Measurements from ENCODE around the gene HOXD1. TPM values are rescaled to one million over a fixed set of nuclear protein-coding genes. Genes with fewer than 3 reads are reported as not detected.

The HOXD1 gene
- total RNA-seq, 2 donors from 2014 or later: 4.0 to 8.3 TPM

DNA sequence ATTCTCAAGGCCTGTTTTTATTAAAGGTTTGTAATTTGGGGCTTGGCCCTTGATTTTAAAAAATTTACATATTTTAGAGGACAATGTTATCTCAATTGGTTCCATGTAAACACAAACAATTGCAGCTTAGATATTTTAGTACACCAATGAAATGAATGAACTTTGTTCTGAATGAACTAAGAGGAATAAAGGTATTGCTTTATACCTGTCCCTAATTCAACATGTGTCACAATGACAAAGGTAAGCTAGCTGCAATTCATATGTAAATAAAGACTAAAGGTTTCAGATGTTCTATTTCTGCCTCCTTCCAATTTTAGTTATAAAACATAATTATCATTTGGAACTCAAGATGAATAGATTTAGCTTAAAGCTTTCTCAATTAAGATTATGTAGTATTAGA is 11.4 kb downstream of the HOXD1 start:
- H3K4me3 ChIP-seq: no peak overlapping the region
- no peak overlapping the region for H3K9ac ChIP-seq (ENCODE audit: low read depth in 2 of 2, low read length in 2 of 2)
- no peak overlapping the region for H3K27ac ChIP-seq
- H3K27me3 ChIP-seq: no peaks in the 10 kb centered on the region
- H3K9me3 ChIP-seq: no peaks in the 10 kb centered on the region
- intact Hi-C loops (cut with DNase I): no loop called here
- no peak for DNase-seq
- H3K4me1 ChIP-seq: no peaks in the 10 kb centered on the region
- no peak for TF ChIP-seq CTCF (IDR thresholded peaks at IDR 0.05)
- no peaks in the 10 kb centered on the region for H3K36me3 ChIP-seq

GRCh38 chr2:176200971-176201370 is 12.5 kb downstream of the HOXD1 start:
- no peaks in the 10 kb centered on the region for H3K9me3 ChIP-seq
- intact Hi-C loops (cut with DNase I): no loop called here
- no peak overlapping the region for H3K27ac ChIP-seq
- H3K9ac ChIP-seq (ENCODE audit: low read depth in 2 of 2, low read length in 2 of 2): no peak overlapping the region
- H3K36me3 ChIP-seq: no peaks in the 10 kb centered on the region
- no peak overlapping the region for H3K4me3 ChIP-seq
- no peak for TF ChIP-seq CTCF (IDR thresholded peaks at IDR 0.05)
- no peaks in the 10 kb centered on the region for H3K27me3 ChIP-seq
- no peak for DNase-seq
- no peaks in the 10 kb centered on the region for H3K4me1 ChIP-seq

DNA sequence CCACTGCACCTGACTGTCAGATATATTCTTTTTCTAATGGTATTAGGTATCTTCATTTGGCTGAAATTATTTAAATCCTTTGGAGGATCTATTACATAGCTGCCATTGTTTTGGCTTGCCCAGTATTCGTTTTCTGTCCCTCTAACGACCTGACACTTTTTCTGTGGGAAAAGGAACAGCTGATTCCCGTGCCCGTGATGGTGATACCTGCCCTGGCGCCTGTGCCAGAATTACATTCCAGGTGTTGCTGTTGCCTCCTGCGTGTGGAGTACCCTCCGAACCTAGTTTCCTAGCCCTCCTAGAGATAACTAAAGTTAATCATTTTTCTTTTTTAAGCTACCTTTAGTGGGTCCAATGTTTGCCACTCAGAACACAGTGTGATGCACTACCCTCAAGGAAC is 14.0 kb downstream of the HOXD1 start:
- Histone ChIP-seq H3K36me3 (no peaks in the 10 kb centered on the region), H3K27ac (no peak overlapping the region), H3K9me3 (no peaks in the 10 kb centered on the region), H3K9ac (ENCODE audit: low read depth in 2 of 2, low read length in 2 of 2) (no peak overlapping the region), H3K4me1 (no peaks in the 10 kb centered on the region), H3K4me3 (no peak overlapping the region), H3K27me3 (no peaks in the 10 kb centered on the region)
- TF ChIP-seq CTCF (IDR thresholded peaks at IDR 0.05): no peak
- no peak for DNase-seq
- intact Hi-C loops (cut with DNase I): no loop called here

DNA sequence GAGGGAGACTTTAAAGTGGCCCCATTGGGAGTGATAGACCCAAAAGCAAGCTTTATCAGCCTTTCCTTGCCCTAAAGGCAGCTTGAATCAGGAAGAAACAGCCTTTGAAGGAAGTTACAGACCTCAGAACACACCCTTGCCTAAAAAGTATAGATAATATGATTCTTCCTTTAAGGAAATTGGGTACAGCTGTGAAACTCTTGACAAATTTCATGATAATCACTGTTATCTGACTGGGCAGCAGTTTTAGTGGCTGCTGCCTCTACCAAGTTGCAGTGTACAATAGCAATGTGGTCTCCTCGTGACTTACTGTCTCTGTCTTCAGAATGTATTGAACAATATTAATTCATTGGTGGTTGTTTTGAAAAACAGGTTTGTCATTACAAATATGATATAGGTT is 16.7 kb downstream of the HOXD1 start:
- Histone ChIP-seq H3K4me1 (no peaks in the 10 kb centered on the region), H3K9me3 (no peaks in the 10 kb centered on the region), H3K27me3 (no peaks in the 10 kb centered on the region), H3K9ac (ENCODE audit: low read depth in 2 of 2, low read length in 2 of 2) (no peak overlapping the region), H3K4me3 (no peak overlapping the region), H3K36me3 (no peaks in the 10 kb centered on the region), H3K27ac (no peak overlapping the region)
- no peak for TF ChIP-seq CTCF (IDR thresholded peaks at IDR 0.05)
- intact Hi-C loops (cut with DNase I): no loop called here
- DNase-seq: no peak

- intact Hi-C loops (cut with DNase I): no loop called here
- Histone ChIP-seq H3K9me3 (no peaks in the 10 kb centered on the region), H3K9ac (ENCODE audit: low read depth in 2 of 2, low read length in 2 of 2) (no peak overlapping the region), H3K4me1 (no peaks in the 10 kb centered on the region), H3K27me3 (no peaks in the 10 kb centered on the region), H3K4me3 (no peak overlapping the region), H3K27ac (no peak overlapping the region), H3K36me3 (no peaks in the 10 kb centered on the region)
- TF ChIP-seq CTCF (IDR thresholded peaks at IDR 0.05): no peak
- DNase-seq: no peak
Observed at GRCh38 chr2:176206136-176206535, 17.7 kb downstream of the HOXD1 start.

DNA sequence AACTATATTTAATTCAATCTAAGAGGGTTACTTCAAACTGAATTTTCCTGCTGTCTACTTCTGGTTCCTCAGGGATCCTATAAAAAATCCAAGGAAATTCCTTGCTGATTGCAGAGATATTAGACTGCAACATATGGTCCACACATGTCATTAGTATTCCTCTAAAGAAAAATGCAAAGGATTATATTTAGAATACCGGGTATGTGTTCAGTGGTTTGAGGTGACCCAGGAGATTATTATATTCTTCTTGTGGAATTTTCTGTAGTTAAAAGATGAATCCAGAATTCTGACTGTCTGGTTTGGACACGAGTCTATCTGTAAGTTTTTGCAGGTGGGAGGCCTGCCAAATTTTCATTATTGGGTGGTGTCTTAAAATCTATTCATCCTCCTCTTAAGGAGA is 18.2 kb downstream of the HOXD1 start:
- no peak for DNase-seq
- intact Hi-C loops (cut with DNase I): no loop called here
- no peak overlapping the region for H3K9ac ChIP-seq (ENCODE audit: low read depth in 2 of 2, low read length in 2 of 2)
- no peak for TF ChIP-seq CTCF (IDR thresholded peaks at IDR 0.05)
- H3K27me3 ChIP-seq: no peaks in the 10 kb centered on the region
- H3K4me3 ChIP-seq: no peak overlapping the region
- H3K36me3 ChIP-seq: no peaks in the 10 kb centered on the region
- H3K27ac ChIP-seq: no peak overlapping the region
- no peaks in the 10 kb centered on the region for H3K9me3 ChIP-seq
- no peaks in the 10 kb centered on the region for H3K4me1 ChIP-seq

Data from colonic mucosa (tissue), 4 donors.